BLaER1 (cell line): ENCODE data around the gene LGR4.

Source experiments
- H3K27ac ChIP-seq: shearing (Covaris generic); formaldehyde crosslinking; 2 replicates; pipeline ENCODE4 v1.8.1; 2022
- H3K27me3 ChIP-seq: shearing (Covaris generic); formaldehyde crosslinking; 2 replicates; pipeline ENCODE4 v1.8.1; 2022
- H3K36me3 ChIP-seq: shearing (Covaris generic); formaldehyde crosslinking; 2 replicates; pipeline ENCODE4 v1.8.1; 2022
- H3K4me1 ChIP-seq: shearing (Covaris generic); formaldehyde crosslinking; 2 replicates; pipeline ENCODE4 v1.8.1; 2022
- H3K4me2 ChIP-seq: shearing (Covaris generic); formaldehyde crosslinking; 2 replicates; pipeline ENCODE4 v1.8.1; 2022
- H3K4me3 ChIP-seq: shearing (Covaris generic); formaldehyde crosslinking; 2 replicates; pipeline ENCODE4 v1.8.1; 2022
- H3K9ac ChIP-seq: shearing (Covaris generic); formaldehyde crosslinking; 2 replicates; pipeline ENCODE4 v1.8.1; 2022
- H3K9me3 ChIP-seq: shearing (Covaris generic); formaldehyde crosslinking; 2 replicates; pipeline ENCODE4 v1.8.1; 2022
- H4K20me1 ChIP-seq: shearing (Covaris generic); formaldehyde crosslinking; 2 replicates; pipeline ENCODE4 v1.8.1; 2022
- Cebpa-rat ChIP-seq: shearing (Covaris generic); IDR thresholded peaks from 2 replicates; pipeline ENCODE4 v1.8.1; 2022

Gene LGR4

DNA sequence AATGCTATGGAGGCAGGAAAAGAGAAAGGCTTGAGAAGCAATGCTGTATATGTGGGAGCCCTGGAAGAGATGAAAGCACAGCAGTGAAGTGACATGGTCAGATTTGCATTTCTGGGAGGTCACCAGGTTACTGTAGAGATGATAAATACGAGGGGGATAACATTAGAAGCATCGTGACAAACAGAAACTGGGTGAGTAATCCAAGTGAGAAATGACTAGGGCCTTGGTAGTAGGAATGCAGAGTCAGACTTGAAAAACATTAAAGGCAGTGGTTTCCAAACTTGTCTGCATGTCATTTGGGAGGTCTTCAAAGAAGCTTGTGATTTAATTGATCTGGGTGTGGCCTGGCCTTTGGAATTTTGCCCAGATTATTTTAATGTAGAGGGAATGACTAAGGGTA is 153.5 kb downstream of the LGR4 start:
- H3K36me3 ChIP-seq, result no peaks in the 10 kb centered on the region
- TF ChIP-seq Cebpa-rat, result no peak
- H3K9me3 ChIP-seq, result peaks cover 4% of the 10 kb centered on the region; the same call in 1 of the 2 replicates
- H4K20me1 ChIP-seq, result no peaks in the 10 kb centered on the region
- no peaks in the 10 kb centered on the region for H3K27me3 ChIP-seq
- no peak overlapping the region for H3K9ac ChIP-seq
- no peak overlapping the region for H3K4me2 ChIP-seq
- no peak overlapping the region for H3K27ac ChIP-seq
- H3K4me3 ChIP-seq, result no peak overlapping the region
- H3K4me1 ChIP-seq, result no peaks in the 10 kb centered on the region

DNA sequence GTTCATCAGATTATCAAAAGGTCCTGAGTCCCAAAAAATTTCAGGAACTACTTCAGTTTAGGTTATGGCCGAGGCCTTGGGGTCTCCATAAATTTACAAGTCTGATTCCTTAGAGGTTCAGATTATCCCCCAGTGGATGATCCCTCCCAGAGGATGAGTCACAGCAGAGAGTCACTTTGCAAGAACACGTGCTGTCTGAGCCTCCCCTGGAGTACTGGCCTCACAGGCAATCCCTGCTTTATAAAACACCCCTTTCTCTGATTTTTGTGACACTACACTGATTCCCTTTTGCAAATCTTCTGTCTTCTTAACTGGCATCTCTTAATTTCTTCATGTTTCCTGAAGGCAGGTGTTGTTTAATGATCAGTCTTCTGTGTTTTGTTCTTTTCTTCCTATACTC is 154.8 kb downstream of the LGR4 start:
- Histone ChIP-seq H4K20me1 (no peaks in the 10 kb centered on the region), H3K9ac (no peak overlapping the region), H3K27me3 (no peaks in the 10 kb centered on the region), H3K4me1 (no peaks in the 10 kb centered on the region), H3K4me3 (no peak overlapping the region), H3K36me3 (no peaks in the 10 kb centered on the region), H3K9me3 (peaks cover 4% of the 10 kb centered on the region; the same call in 1 of the 2 replicates), H3K27ac (no peak overlapping the region), H3K4me2 (no peak overlapping the region)
- no peak for TF ChIP-seq Cebpa-rat
